Natural killer cell (primary cell): Measurements from ENCODE around the gene GIMAP1. TPM values are rescaled to one million over a fixed set of nuclear protein-coding genes. Genes with fewer than 3 reads are reported as not detected.

Experiments used
- ATAC-seq, 3 donors: fragments of 150-1000 bp in 2 of 3; fragments of 200-7000 bp in 1 of 3; cut with Tn5 transposase; 1 replicate in 1 of 3; 2 replicates in 2 of 3; pipeline ENCODE4 v1.10.0; 2021; ENCODE audit warnings: mild to moderate bottlenecking in 2 of 3, moderate library complexity in 2 of 3
- DNase-seq, 2 donors: peaks; one replicate each; pipeline versions ENCODE4 v3.0.0 to v3.0.0-alpha.2; 2013 to 2021; ENCODE audit warnings: mixed read lengths in 1 of 2
- H3K27ac ChIP-seq: one replicate; pipeline ENCODE4 v1.5.1; 2013; ENCODE audit warnings: mild to moderate bottlenecking, low read length
- H3K27me3 ChIP-seq: one replicate; pipeline ENCODE4 v1.6.1; 2013; ENCODE audit warnings: low read length; ENCODE audit not compliant: control insufficient read depth, insufficient read depth
- H3K36me3 ChIP-seq: one replicate; pipeline ENCODE4 v1.6.1; 2013; ENCODE audit warnings: low read length; ENCODE audit not compliant: control insufficient read depth, insufficient read depth
- H3K4me1 ChIP-seq: one replicate; pipeline ENCODE4 v1.6.1; 2013; ENCODE audit warnings: low read length; ENCODE audit not compliant: control insufficient read depth, insufficient read depth
- H3K4me3 ChIP-seq: one replicate; pipeline ENCODE4 v1.5.1; 2013; ENCODE audit warnings: low read length
- H3K9me3 ChIP-seq: one replicate; pipeline ENCODE4 v1.6.1; 2013; ENCODE audit warnings: low read length; ENCODE audit not compliant: control insufficient read depth, insufficient read depth
- H3K27ac Mint-ChIP-seq, 2 donors: one replicate each; pipeline ENCODE4 v1.8.0; 2022; ENCODE audit warnings: mild to moderate bottlenecking in 2 of 2, mixed read lengths in 2 of 2, moderate library complexity in 1 of 2
- H3K27me3 Mint-ChIP-seq, 2 donors: one replicate each; pipeline ENCODE4 v1.8.0; 2022; ENCODE audit warnings: low read depth in 2 of 2, mixed read lengths in 2 of 2
- H3K36me3 Mint-ChIP-seq: one replicate; pipeline ENCODE4 v1.8.0; 2022; ENCODE audit warnings: mixed read lengths
- H3K4me1 Mint-ChIP-seq, 2 donors: one replicate each; pipeline ENCODE4 v1.8.0; 2022; ENCODE audit warnings: mixed read lengths in 2 of 2
- H3K4me3 Mint-ChIP-seq: one replicate; pipeline ENCODE4 v1.8.0; 2022; ENCODE audit warnings: mild to moderate bottlenecking, moderate library complexity, mixed read lengths
- H3K9me3 Mint-ChIP-seq, 2 donors: one replicate each; pipeline ENCODE4 v1.8.0; 2022; ENCODE audit warnings: mixed read lengths in 2 of 2
- WGBS: methylation state at CpG from one replicate; pipeline ENCODE4 v1.1.7; 2013; ENCODE audit warnings: missing lambda C conversion rate; ENCODE audit not compliant: insufficient coverage; 5-methylcytosine and 5-hydroxymethylcytosine counted together
- intact Hi-C: fragments of 100-400 bp; cut with micrococcal nuclease; formaldehyde crosslinking; loops from one replicate; pipeline ENCODE4 v1.14.2; 2022
- total RNA-seq, 4 donors: library from RNA; stranded (reverse); fragments of 120-200 nt in 1 of 4; gene quantifications; one replicate each; pipeline versions ENCODE4 v1.2.3 to v1.2.4, GENCODE V29; 2013 to 2022
- TF ChIP-seq, protein P1 (sequence below): fragments of 200-600 bp; IDR thresholded peaks from one replicate; pipeline ENCODE4 v1.8.0; 2022; ENCODE audit warnings: antibody characterized with exemption

The GIMAP1 gene
- total RNA-seq, 3 donors from 2014 or later (not counting 1 experiment from before 2014, with no cell fraction given): 11.1 to 23.9 (median 13.3) TPM

DNA sequence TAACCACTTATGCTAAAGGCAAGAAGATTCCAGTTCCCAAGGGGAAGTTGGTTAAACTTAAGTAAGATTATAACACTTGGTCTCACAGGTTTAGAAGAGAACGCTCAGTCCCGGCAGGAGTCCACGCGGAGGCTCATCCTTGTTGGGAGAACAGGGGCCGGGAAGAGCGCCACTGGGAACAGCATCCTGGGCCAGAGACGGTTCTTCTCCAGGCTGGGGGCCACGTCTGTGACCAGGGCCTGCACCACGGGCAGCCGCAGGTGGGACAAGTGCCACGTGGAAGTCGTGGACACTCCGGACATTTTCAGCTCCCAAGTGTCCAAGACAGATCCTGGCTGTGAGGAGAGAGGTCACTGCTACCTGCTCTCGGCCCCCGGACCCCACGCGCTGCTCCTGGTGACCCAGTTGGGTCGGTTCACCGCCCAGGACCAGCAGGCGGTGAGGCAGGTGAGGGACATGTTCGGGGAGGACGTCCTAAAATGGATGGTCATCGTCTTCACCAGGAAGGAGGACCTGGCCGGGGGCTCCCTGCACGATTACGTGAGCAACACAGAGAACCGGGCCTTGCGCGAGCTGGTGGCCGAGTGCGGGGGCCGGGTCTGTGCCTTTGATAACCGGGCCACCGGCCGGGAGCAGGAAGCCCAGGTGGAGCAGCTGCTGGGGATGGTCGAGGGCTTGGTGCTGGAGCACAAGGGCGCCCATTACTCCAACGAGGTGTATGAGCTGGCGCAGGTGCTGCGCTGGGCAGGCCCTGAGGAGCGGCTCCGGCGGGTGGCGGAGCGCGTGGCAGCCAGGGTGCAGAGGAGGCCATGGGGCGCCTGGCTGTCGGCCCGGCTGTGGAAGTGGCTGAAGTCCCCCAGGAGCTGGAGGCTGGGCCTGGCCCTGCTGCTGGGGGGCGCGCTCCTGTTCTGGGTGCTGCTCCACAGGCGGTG is 3.8 kb downstream of the GIMAP1 start:
- Mint-ChIP-seq H3K36me3 (peaks cover 47% of the 10 kb centered on the region), H3K27me3 (no peaks in the 10 kb centered on the region), H3K4me3 (peak overlapping the region; percentile 87), H3K4me1 (peaks cover 93% of the 10 kb centered on the region in 2 donors), H3K27ac (peak overlapping the region; percentile 92 to 93), H3K9me3 (no peaks in the 10 kb centered on the region)
- no peak for ATAC-seq
- peaks cover 59% of the 10 kb centered on the region for H3K36me3 ChIP-seq
- no peak overlapping the region for H3K27ac ChIP-seq
- H3K4me3 ChIP-seq: no peak overlapping the region
- TF ChIP-seq, protein P1, sequence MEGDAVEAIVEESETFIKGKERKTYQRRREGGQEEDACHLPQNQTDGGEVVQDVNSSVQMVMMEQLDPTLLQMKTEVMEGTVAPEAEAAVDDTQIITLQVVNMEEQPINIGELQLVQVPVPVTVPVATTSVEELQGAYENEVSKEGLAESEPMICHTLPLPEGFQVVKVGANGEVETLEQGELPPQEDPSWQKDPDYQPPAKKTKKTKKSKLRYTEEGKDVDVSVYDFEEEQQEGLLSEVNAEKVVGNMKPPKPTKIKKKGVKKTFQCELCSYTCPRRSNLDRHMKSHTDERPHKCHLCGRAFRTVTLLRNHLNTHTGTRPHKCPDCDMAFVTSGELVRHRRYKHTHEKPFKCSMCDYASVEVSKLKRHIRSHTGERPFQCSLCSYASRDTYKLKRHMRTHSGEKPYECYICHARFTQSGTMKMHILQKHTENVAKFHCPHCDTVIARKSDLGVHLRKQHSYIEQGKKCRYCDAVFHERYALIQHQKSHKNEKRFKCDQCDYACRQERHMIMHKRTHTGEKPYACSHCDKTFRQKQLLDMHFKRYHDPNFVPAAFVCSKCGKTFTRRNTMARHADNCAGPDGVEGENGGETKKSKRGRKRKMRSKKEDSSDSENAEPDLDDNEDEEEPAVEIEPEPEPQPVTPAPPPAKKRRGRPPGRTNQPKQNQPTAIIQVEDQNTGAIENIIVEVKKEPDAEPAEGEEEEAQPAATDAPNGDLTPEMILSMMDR: no peak
- H3K27me3 ChIP-seq: no peaks in the 10 kb centered on the region
- 97% methylated on average over 52 of the region's 52 CpGs for WGBS
- intact Hi-C loops: loop anchor here (5.0 kb wide), 1 partner anchor 32 kb away; no protein-coding TSS in a partner anchor
- peaks cover 56% of the 10 kb centered on the region for H3K4me1 ChIP-seq
- no peak for DNase-seq
- no peaks in the 10 kb centered on the region for H3K9me3 ChIP-seq

DNA sequence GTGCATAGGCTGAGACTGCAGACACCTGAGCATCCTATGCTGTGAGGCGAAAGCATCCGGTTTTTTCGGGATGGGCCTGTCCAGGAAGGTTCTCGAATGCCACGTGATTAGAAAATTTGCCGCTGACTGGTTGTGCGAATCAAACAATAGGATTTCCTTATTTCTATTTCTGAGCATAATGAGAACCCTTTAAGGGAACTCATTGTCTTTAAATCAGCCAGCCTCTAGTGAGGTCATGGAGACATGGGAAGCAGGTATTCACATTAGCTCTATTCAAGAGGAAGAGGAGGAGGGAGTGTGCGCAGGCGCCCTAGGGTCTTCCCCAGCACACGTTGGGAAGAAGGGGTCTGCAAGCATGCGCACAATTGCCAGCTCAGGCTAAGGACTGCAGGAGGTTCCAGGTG is 5.6 kb downstream of the GIMAP1 start:
- Mint-ChIP-seq H3K4me3 (peak overlapping the region; percentile 66), H3K27ac (peak overlapping the region; percentile 67 to 92), H3K4me1 (peaks cover 80 to 82% of the 10 kb centered on the region in 2 donors), H3K36me3 (peaks cover 47% of the 10 kb centered on the region), H3K9me3 (peaks cover 3% of the 10 kb centered on the region in 2 donors), H3K27me3 (no peaks in the 10 kb centered on the region)
- Histone ChIP-seq H3K27me3 (no peaks in the 10 kb centered on the region), H3K36me3 (peaks cover 59% of the 10 kb centered on the region), H3K27ac (no peak overlapping the region), H3K9me3 (peaks cover 4% of the 10 kb centered on the region), H3K4me1 (peaks cover 46% of the 10 kb centered on the region), H3K4me3 (no peak overlapping the region)
- 93% methylated on average over 11 of the region's 11 CpGs for WGBS
- DNase-seq (peak in 1 of 2 donors; percentile 9), ATAC-seq (no peak)
- TF ChIP-seq, protein P1: no peak
- intact Hi-C loops: no loop called here

DNA sequence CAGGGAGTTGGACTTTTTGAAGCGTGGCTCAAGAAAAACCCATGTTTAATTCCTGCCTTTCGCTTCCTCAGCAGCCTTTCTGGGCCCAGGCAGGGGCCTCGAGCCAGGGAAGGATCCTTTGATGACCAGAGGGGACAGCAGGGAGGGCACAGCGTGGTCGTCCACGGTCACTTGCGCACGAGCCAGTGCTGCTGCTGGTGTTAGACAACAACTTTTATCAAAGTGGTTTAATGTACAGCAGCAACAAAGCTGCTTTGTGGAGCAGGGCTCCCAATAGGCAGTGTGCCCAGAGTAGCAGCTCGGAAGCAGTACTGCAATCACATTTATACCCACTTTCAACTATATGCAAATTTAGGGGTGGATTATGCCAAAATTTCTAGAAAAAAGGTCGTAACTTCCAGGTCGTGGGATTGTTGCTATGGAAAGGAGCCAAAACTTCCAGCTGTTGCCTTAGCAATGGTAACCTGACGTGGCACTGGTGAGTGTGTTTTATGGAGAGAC is 6.1 kb downstream of the GIMAP1 start:
- no peaks in the 10 kb centered on the region for H3K27me3 ChIP-seq
- Mint-ChIP-seq H3K27me3 (no peaks in the 10 kb centered on the region), H3K4me1 (peaks cover 76 to 77% of the 10 kb centered on the region in 2 donors)

More for the DNA sequence above, 6.1 kb downstream of the GIMAP1 start:
- H3K27ac ChIP-seq: no peak overlapping the region
- H3K36me3 ChIP-seq: peaks cover 59% of the 10 kb centered on the region
- 95% methylated on average over 8 of the region's 12 CpGs for WGBS
- intact Hi-C loops: no loop called here
- peaks cover 46% of the 10 kb centered on the region for H3K4me1 ChIP-seq
- Mint-ChIP-seq H3K4me3 (peak overlapping the region; percentile 41), H3K36me3 (peaks cover 49% of the 10 kb centered on the region), H3K9me3 (peaks cover 3% of the 10 kb centered on the region in 2 donors), H3K27ac (peak overlapping the region; percentile 67 to 92)
- peaks cover 6% of the 10 kb centered on the region for H3K9me3 ChIP-seq
- ATAC-seq (no peak), DNase-seq (peak in 1 of 2 donors; percentile 8)
- H3K4me3 ChIP-seq: no peak overlapping the region
- TF ChIP-seq, protein P1: no peak
